Esophagus muscularis mucosa (tissue), 4 donors: ENCODE measurements around the gene MIB1. TPM values are rescaled to one million over a fixed set of nuclear protein-coding genes. Genes with fewer than 3 reads are reported as not detected.

Source experiments
- DNase-seq: peaks from one replicate; pipeline ENCODE4 v3.0.0-alpha.2; 2017; ENCODE audit errors: extremely low spot score
- H3K27ac ChIP-seq, 4 donors: fragments of 200-600 bp; sonication (generic); replicated peaks in 1 of 4; 1 replicate in 3 of 4; 2 replicates in 1 of 4; pipeline ENCODE4 v1.5.1; 2016 to 2019; ENCODE audit warnings: mild to moderate bottlenecking in 1 of 4
- H3K27me3 ChIP-seq, 4 donors: fragments of 200-600 bp; sonication (generic); one replicate each; pipeline versions ENCODE4 v1.5.1 to v1.6.0; 2016 to 2019
- H3K36me3 ChIP-seq, 4 donors: fragments of 200-600 bp; sonication (generic); one replicate each; pipeline ENCODE4 v1.5.1; 2016 to 2019
- H3K4me1 ChIP-seq, 4 donors: fragments of 200-600 bp; sonication (generic); one replicate each; pipeline ENCODE4 v1.5.1; 2016 to 2019
- H3K4me3 ChIP-seq, 4 donors: fragments of 200-600 bp; sonication (generic); 1 replicate in 2 of 4; 2 replicates in 2 of 4; pipeline ENCODE4 v1.5.1; 2016 to 2019; ENCODE audit warnings: mild to moderate bottlenecking in 4 of 4, moderate library complexity in 1 of 4
- H3K9me3 ChIP-seq, 4 donors: fragments of 200-600 bp; sonication (generic); 1 replicate in 3 of 4; 2 replicates in 1 of 4; pipeline ENCODE4 v1.5.1; 2016 to 2019
- CTCF ChIP-seq, 3 experiments: fragments of 200-600 bp in 2 of 3; fragments of 450-650 bp in 1 of 3; sonication (generic) in 2 of 3; IDR thresholded peaks; one replicate each; pipeline ENCODE4 v1.5.1; 2017 to 2019; ENCODE audit warnings: antibody characterized with exemption in 3 of 3, mild to moderate bottlenecking in 2 of 3, moderate library complexity in 1 of 3
- EP300 ChIP-seq: sonication (generic); formaldehyde crosslinking; IDR thresholded peaks from one replicate; pipeline ENCODE4 v1.6.1; 2017; ENCODE audit warnings: antibody characterized with exemption
- POLR2A ChIP-seq: fragments of 450-650 bp; IDR thresholded peaks from one replicate; pipeline ENCODE4 v1.6.1; 2017; ENCODE audit warnings: antibody characterized with exemption, moderate library complexity, mild to moderate bottlenecking, low read depth
- POLR2AphosphoS5 ChIP-seq, 2 donors: sonication (generic); formaldehyde crosslinking; IDR thresholded peaks; one replicate each; pipeline ENCODE4 v1.6.1; 2017; ENCODE audit warnings: antibody characterized with exemption in 2 of 2
- WGBS: methylation state at CpG from one replicate; pipeline ENCODE4 v1.1.5; 2018; 5-methylcytosine and 5-hydroxymethylcytosine counted together
- intact Hi-C: fragments of 100-400 bp; cut with DNase I; formaldehyde crosslinking; loops from one replicate; pipeline ENCODE4 v1.15.1; 2023
- total RNA-seq, 4 donors: library from RNA; depleted of rRNA; stranded (reverse); fragments of >200 nt; gene quantifications; one replicate each; pipeline versions ENCODE4 v1.1.0 to v1.2.1, GENCODE V29; 2016

Gene MIB1
- total RNA-seq, 4 donors from 2014 or later: 36.0 to 55.3 (median 40.8) TPM

GRCh38 chr18:21761471-21762115 lies 21.0 kb downstream of the MIB1 start:
- no peak for TF ChIP-seq POLR2AphosphoS5 (IDR thresholded peaks at IDR 0.05)
- TF ChIP-seq EP300: no peak
- no peak for TF ChIP-seq POLR2A
- no peak for TF ChIP-seq CTCF (IDR thresholded peaks at IDR 0.05)
- no peak overlapping the region for H3K27ac ChIP-seq
- H3K4me1 ChIP-seq: peaks cover 7 to 43% (median 31%) of the 10 kb centered on the region in 4 donors

GRCh38 chr18:21762181-21762772 lies 21.7 kb downstream of the MIB1 start:
- no peaks in the 10 kb centered on the region for H3K27me3 ChIP-seq
- no peak overlapping the region for H3K27ac ChIP-seq
- TF ChIP-seq CTCF (IDR thresholded peaks at IDR 0.05) (no peak), POLR2AphosphoS5 (IDR thresholded peaks at IDR 0.05) (no peak), EP300 (no peak), POLR2A (no peak)
- no peaks in the 10 kb centered on the region for H3K9me3 ChIP-seq
- H3K4me3 ChIP-seq: no peak overlapping the region
- intact Hi-C loops: no loop called here
- no peak for DNase-seq
- peaks cover 7 to 38% (median 28%) of the 10 kb centered on the region in 4 donors for H3K4me1 ChIP-seq
- H3K36me3 ChIP-seq: peaks cover 8 to 17% (median 17%) of the 10 kb centered on the region in 4 donors

More at GRCh38 chr18:21761471-21762115, 21.0 kb downstream of the MIB1 start:
- 82% methylated on average over 6 of the region's 6 CpGs for WGBS
- no peaks in the 10 kb centered on the region for H3K27me3 ChIP-seq
- DNase-seq: no peak
- peaks cover 8 to 11% (median 10%) of the 10 kb centered on the region in 4 donors for H3K36me3 ChIP-seq
- intact Hi-C loops: no loop called here
- H3K9me3 ChIP-seq: no peaks in the 10 kb centered on the region
- no peak overlapping the region for H3K4me3 ChIP-seq

GRCh38 chr18:21763846-21764646 lies 23.5 kb downstream of the MIB1 start:
- H3K36me3 ChIP-seq: peaks cover 10 to 35% (median 31%) of the 10 kb centered on the region in 4 donors
- intact Hi-C loops: no loop called here
- H3K9me3 ChIP-seq: no peaks in the 10 kb centered on the region
- no peak overlapping the region for H3K4me3 ChIP-seq
- no peak for DNase-seq
- no peaks in the 10 kb centered on the region for H3K27me3 ChIP-seq
- no peak for TF ChIP-seq EP300
- TF ChIP-seq POLR2AphosphoS5 (IDR thresholded peaks at IDR 0.05): no peak
- TF ChIP-seq CTCF (IDR thresholded peaks at IDR 0.05): no peak
- TF ChIP-seq POLR2A: no peak
- H3K27ac ChIP-seq: no peak overlapping the region
- 87% methylated on average over 3 of the region's 3 CpGs for WGBS
- H3K4me1 ChIP-seq: peaks cover 7 to 38% (median 28%) of the 10 kb centered on the region in 4 donors

GRCh38 chr18:21769206-21769605 lies 28.6 kb downstream of the MIB1 start:
- TF ChIP-seq CTCF (IDR thresholded peaks at IDR 0.05) (no peak), POLR2AphosphoS5 (IDR thresholded peaks at IDR 0.05) (no peak), EP300 (no peak), POLR2A (no peak)
- 94% methylated on average over 4 of the region's 4 CpGs for WGBS
- DNase-seq: no peak
- Histone ChIP-seq H3K4me3 (no peak overlapping the region), H3K36me3 (peaks cover 14 to 54% (median 45%) of the 10 kb centered on the region in 4 donors), H3K27me3 (no peaks in the 10 kb centered on the region), H3K4me1 (peaks cover 0 to 10% (median 2%) of the 10 kb centered on the region in 4 donors), H3K27ac (no peak overlapping the region), H3K9me3 (no peaks in the 10 kb centered on the region)
- intact Hi-C loops: no loop called here
